IMR-90 (cell line): Measurements from ENCODE around the gene OCIAD1. TPM values are rescaled to one million over a fixed set of nuclear protein-coding genes. Genes with fewer than 3 reads are reported as not detected.

ENCODE experiments used
- ATAC-seq: fragments of 200-7000 bp; cut with Tn5 transposase; 2 replicates; pipeline ENCODE4 v1.9.1; 2020; ENCODE audit warnings: low read depth, mild to moderate bottlenecking, moderate library complexity
- BruUV-seq: library from RNA; stranded (reverse); fragments of 400-500 nt; replicated peaks from 2 replicates; lab custom pipeline; 2021; lab: Mats Ljungman, UMichigan
- CTCF ChIA-PET: fragments of 300-600 bp; formaldehyde crosslinking; extraction: SDS; loops from one replicate; lab custom pipeline; 2021; ENCODE audit warnings: antibody characterized with exemption; lab: Yijun Ruan, JAX
- POLR2A ChIA-PET: fragments of 300-600 bp; sonication (Branson Sonifier 250); formaldehyde crosslinking; loops from one replicate; lab custom pipeline; 2022; ENCODE audit warnings: antibody characterized with exemption; ENCODE audit not compliant: unreplicated experiment; lab: Charles Lee
- DNase-seq: peaks from one replicate; pipeline ENCODE4 v3.0.0; 2013
- H2AFZ ChIP-seq: replicated peaks from 2 replicates; pipeline ENCODE3; 2013; ENCODE audit warnings: low read length, mild to moderate bottlenecking; ENCODE audit not compliant: poor library complexity
- H2AK5ac ChIP-seq: 2 replicates; pipeline ENCODE4 v1.6.1; 2013; ENCODE audit warnings: low read depth, low read length, inconsistent platforms
- H2AK9ac ChIP-seq: replicated peaks from 2 replicates; pipeline ENCODE3; 2013; ENCODE audit warnings: mild to moderate bottlenecking, low read depth, low read length, moderate library complexity; ENCODE audit not compliant: poor library complexity
- H2BK120ac ChIP-seq: 2 replicates; pipeline ENCODE4 v1.6.1; 2013; ENCODE audit warnings: low read depth, low read length, inconsistent platforms
- H2BK15ac ChIP-seq: 3 replicates; pipeline ENCODE4 v1.6.1; 2013; ENCODE audit warnings: low read depth, low read length, inconsistent platforms
- H2BK20ac ChIP-seq: 2 replicates; pipeline ENCODE4 v1.6.1; 2013; ENCODE audit warnings: low read depth, mild to moderate bottlenecking, inconsistent platforms, low read length, moderate library complexity
- H2BK5ac ChIP-seq: 2 replicates; pipeline ENCODE4 v1.6.1; 2013; ENCODE audit warnings: mild to moderate bottlenecking, low read depth, low read length, inconsistent platforms; ENCODE audit not compliant: poor library complexity, severe bottlenecking
- H3K14ac ChIP-seq: replicated peaks from 2 replicates; pipeline ENCODE4 v1.6.1; 2013; ENCODE audit warnings: low read depth, low read length, inconsistent platforms
- H3K18ac ChIP-seq: 2 replicates; pipeline ENCODE4 v1.6.1; 2013; ENCODE audit warnings: low read depth, low read length, control low read depth
- H3K23ac ChIP-seq: 2 replicates; pipeline ENCODE4 v1.6.1; 2013; ENCODE audit warnings: low read depth, low read length, inconsistent platforms
- H3K27ac ChIP-seq: 2 replicates; pipeline ENCODE4 v1.5.1; 2013; ENCODE audit warnings: mild to moderate bottlenecking, control low read depth, low read length; ENCODE audit not compliant: insufficient read depth
- H3K27me3 ChIP-seq: 2 replicates; pipeline ENCODE4 v1.6.1; 2013; ENCODE audit warnings: low read length; ENCODE audit not compliant: control insufficient read depth, insufficient read depth
- H3K36me3 ChIP-seq: 2 replicates; pipeline ENCODE4 v1.6.1; 2013; ENCODE audit warnings: low read length, mixed read lengths; ENCODE audit not compliant: control insufficient read depth, insufficient read depth
- H3K4ac ChIP-seq: 2 replicates; pipeline ENCODE4 v1.6.1; 2013; ENCODE audit warnings: low read depth, low read length, inconsistent platforms
- H3K4me1 ChIP-seq: 2 replicates; pipeline ENCODE4 v1.6.1; 2013; ENCODE audit warnings: low read length, mixed read lengths; ENCODE audit not compliant: control insufficient read depth, insufficient read depth
- H3K4me2 ChIP-seq: 2 replicates; pipeline ENCODE4 v1.6.1; 2013; ENCODE audit warnings: low read depth, mild to moderate bottlenecking, control low read depth, low read length, moderate library complexity
- H3K4me3 ChIP-seq: 2 replicates; pipeline ENCODE4 v1.5.1; 2013; ENCODE audit warnings: low read depth, mild to moderate bottlenecking, control low read depth, low read length, moderate library complexity; ENCODE audit not compliant: insufficient read depth
- H3K56ac ChIP-seq: 2 replicates; pipeline ENCODE4 v1.6.1; 2013; ENCODE audit warnings: low read length, inconsistent platforms; ENCODE audit not compliant: insufficient read depth; ENCODE audit errors: extremely low read depth
- H3K79me1 ChIP-seq, 2 experiments: 2 replicates each; pipeline ENCODE4 v1.6.1; 2013; ENCODE audit warnings: low read length in 2 of 2, inconsistent platforms in 1 of 2, low read depth in 1 of 2
- H3K9ac ChIP-seq: 2 replicates; pipeline ENCODE4 v1.6.1; 2013; ENCODE audit warnings: low read depth, low read length, control low read depth
- H3K9me1 ChIP-seq: 2 replicates; pipeline ENCODE4 v1.6.1; 2013; ENCODE audit warnings: low read length, inconsistent platforms; ENCODE audit not compliant: insufficient read depth
- H3K9me3 ChIP-seq: 2 replicates; pipeline ENCODE4 v1.6.1; 2013; ENCODE audit warnings: low read length; ENCODE audit not compliant: control insufficient read depth, insufficient read depth
- H4K20me1 ChIP-seq: 2 replicates; pipeline ENCODE4 v1.6.1; 2013; ENCODE audit warnings: low read length, inconsistent platforms; ENCODE audit not compliant: insufficient read depth
- H4K5ac ChIP-seq: 2 replicates; pipeline ENCODE4 v1.6.1; 2013; ENCODE audit warnings: mild to moderate bottlenecking, low read depth, low read length, control low read depth
- H4K8ac ChIP-seq, 2 experiments: 2 replicates each; pipeline ENCODE4 v1.6.1; 2013; ENCODE audit warnings: low read depth in 2 of 2, low read length in 2 of 2, control low read depth in 1 of 2, inconsistent platforms in 1 of 2
- H4K91ac ChIP-seq: 2 replicates; pipeline ENCODE4 v1.6.1; 2013; ENCODE audit warnings: low read depth, low read length, inconsistent platforms; ENCODE audit not compliant: insufficient read depth
- CEBPB ChIP-seq: IDR thresholded peaks from 2 replicates; pipeline ENCODE4 v1.6.1; 2012; ENCODE audit warnings: low read depth, low read length, improper control_type of control experiment
- FOS ChIP-seq: fragments of 150-350 bp; IDR thresholded peaks from 2 replicates; pipeline ENCODE4 v1.6.1; 2016; ENCODE audit warnings: low read depth, low read length
- MAZ ChIP-seq: IDR thresholded peaks from 2 replicates; pipeline ENCODE4 v1.6.1; 2012; ENCODE audit warnings: low read depth, mild to moderate bottlenecking, low read length, improper control_type of control experiment, moderate library complexity, borderline replicate concordance
- NFE2L2 ChIP-seq: fragments of 150-350 bp; IDR thresholded peaks from 2 replicates; pipeline ENCODE4 v1.6.1; 2016; ENCODE audit warnings: low read depth, mild to moderate bottlenecking, low read length
- RCOR1 ChIP-seq: IDR thresholded peaks from 2 replicates; pipeline ENCODE4 v1.6.1; 2012; ENCODE audit warnings: mild to moderate bottlenecking, low read length, improper control_type of control experiment; ENCODE audit not compliant: insufficient replicate concordance
- RFX5 ChIP-seq: IDR thresholded peaks from 2 replicates; pipeline ENCODE4 v1.8.0; 2012; ENCODE audit warnings: low read depth, mild to moderate bottlenecking, low read length, moderate library complexity
- SMC3 ChIP-seq: fragments of 150-350 bp; IDR thresholded peaks from 2 replicates; pipeline ENCODE4 v1.6.1; 2016; ENCODE audit warnings: low read depth, mild to moderate bottlenecking, antibody characterized with exemption, low read length, moderate library complexity
- WGBS, 2 experiments: methylation state at CpG; one replicate each; pipeline versions ENCODE4 v1.1.5 to v1.1.7; 2013; ENCODE audit warnings: missing lambda C conversion rate in 2 of 2; ENCODE audit not compliant: insufficient read length in 1 of 2; ENCODE audit errors: extremely low coverage in 2 of 2; 5-methylcytosine and 5-hydroxymethylcytosine counted together
- dilution Hi-C: fragments of 300-500 bp; cut with HindIII; formaldehyde crosslinking; loops from one replicate; pipeline ENCODE4 v1.14.3; 2018; ENCODE audit warnings: low sequenced_read_pairs; ENCODE audit not compliant: unreplicated experiment
- in situ Hi-C: fragments of 300-500 bp; cut with MboI; formaldehyde crosslinking; loops from 3 replicates; pipeline ENCODE4 v1.14.3; 2019; ENCODE audit warnings: low sequenced_read_pairs, inconsistent platforms, mixed read lengths
- intact Hi-C: fragments of 100-400 bp; cut with micrococcal nuclease; formaldehyde crosslinking; loops from 2 replicates; pipeline ENCODE4 v1.10.0; 2022
- polyA plus RNA-seq, 3 experiments: library from polyadenylated mRNA; depleted of rRNA; stranded (reverse); fragments of >200 nt; gene quantifications; 2 replicates each; pipeline ENCODE4 v1.2.3, GENCODE V29; 2012; ENCODE audit warnings: low replicate concordance in 1 of 3
- total RNA-seq: library from RNA; depleted of rRNA; stranded (reverse); fragments of >200 nt; gene quantifications from 2 replicates; pipeline ENCODE4 v1.2.3, GENCODE V29; 2012
- TF ChIP-seq, protein P1 (sequence below): conservative IDR thresholded peaks from 2 replicates; pipeline ENCODE4 v1.5.1; 2012; ENCODE audit warnings: mild to moderate bottlenecking, low read depth, low read length, improper control_type of control experiment
- TF ChIP-seq, protein P2 (sequence below): fragments of 150-350 bp; IDR thresholded peaks from 2 replicates; pipeline ENCODE4 v1.6.1; 2017; ENCODE audit warnings: mild to moderate bottlenecking, antibody characterized with exemption, low read length, low read depth

Gene OCIAD1
- total and polyA plus RNA-seq, 2 of the 4 experiments (the other 2 are of a cell fraction): 86.9 to 112 TPM

GRCh38 chr4:48862038-48862437 lies 31.1 kb downstream of the OCIAD1 start:
- Histone ChIP-seq H3K4me1 (no peaks in the 10 kb centered on the region), H3K79me1 (no peaks in the 10 kb centered on the region), H4K91ac (no peak overlapping the region), H3K14ac (no peak overlapping the region), H2AK5ac (no peak overlapping the region), H4K5ac (no peak overlapping the region), H4K8ac (no peak overlapping the region), H3K9me1 (no peaks in the 10 kb centered on the region), H3K4me3 (no peak overlapping the region), H2BK15ac (no peak overlapping the region; the same call in 2 of the 3 replicates), H3K56ac (no peak overlapping the region), H2AFZ (no peak overlapping the region), H3K4me2 (no peak overlapping the region), H3K36me3 (peaks cover 12% of the 10 kb centered on the region), H3K9me3 (0 out of 2 replicates have a peak, but pooled peaks cover 2% of the 10 kb centered on the region), H3K9ac (no peak overlapping the region), H2BK120ac (no peak overlapping the region), H3K23ac (no peak overlapping the region), H3K27ac (no peak overlapping the region), H4K20me1 (no peaks in the 10 kb centered on the region), H2AK9ac (no peak overlapping the region), H3K27me3 (no peaks in the 10 kb centered on the region), H3K18ac (no peak overlapping the region), H3K4ac (no peak overlapping the region), H2BK5ac (no peak overlapping the region), H2BK20ac (no peak overlapping the region)
- ATAC-seq: no peak
- no CpG with 5 or more reads among the region's 3 CpGs for WGBS, 2 experiments
- DNase-seq: no peak
- ChIA-PET POLR2A (no interaction called here), CTCF (no interaction called here)
- intact Hi-C loops: no loop called here
- TF ChIP-seq RFX5: no peak
- no peak for TF ChIP-seq FOS
- TF ChIP-seq SMC3: no peak
- TF ChIP-seq RCOR1: no peak
- TF ChIP-seq, protein P1, sequence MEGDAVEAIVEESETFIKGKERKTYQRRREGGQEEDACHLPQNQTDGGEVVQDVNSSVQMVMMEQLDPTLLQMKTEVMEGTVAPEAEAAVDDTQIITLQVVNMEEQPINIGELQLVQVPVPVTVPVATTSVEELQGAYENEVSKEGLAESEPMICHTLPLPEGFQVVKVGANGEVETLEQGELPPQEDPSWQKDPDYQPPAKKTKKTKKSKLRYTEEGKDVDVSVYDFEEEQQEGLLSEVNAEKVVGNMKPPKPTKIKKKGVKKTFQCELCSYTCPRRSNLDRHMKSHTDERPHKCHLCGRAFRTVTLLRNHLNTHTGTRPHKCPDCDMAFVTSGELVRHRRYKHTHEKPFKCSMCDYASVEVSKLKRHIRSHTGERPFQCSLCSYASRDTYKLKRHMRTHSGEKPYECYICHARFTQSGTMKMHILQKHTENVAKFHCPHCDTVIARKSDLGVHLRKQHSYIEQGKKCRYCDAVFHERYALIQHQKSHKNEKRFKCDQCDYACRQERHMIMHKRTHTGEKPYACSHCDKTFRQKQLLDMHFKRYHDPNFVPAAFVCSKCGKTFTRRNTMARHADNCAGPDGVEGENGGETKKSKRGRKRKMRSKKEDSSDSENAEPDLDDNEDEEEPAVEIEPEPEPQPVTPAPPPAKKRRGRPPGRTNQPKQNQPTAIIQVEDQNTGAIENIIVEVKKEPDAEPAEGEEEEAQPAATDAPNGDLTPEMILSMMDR: no peak
- TF ChIP-seq NFE2L2: no peak
- no peak for TF ChIP-seq MAZ
- no peak for TF ChIP-seq CEBPB
- TF ChIP-seq, protein P2, sequence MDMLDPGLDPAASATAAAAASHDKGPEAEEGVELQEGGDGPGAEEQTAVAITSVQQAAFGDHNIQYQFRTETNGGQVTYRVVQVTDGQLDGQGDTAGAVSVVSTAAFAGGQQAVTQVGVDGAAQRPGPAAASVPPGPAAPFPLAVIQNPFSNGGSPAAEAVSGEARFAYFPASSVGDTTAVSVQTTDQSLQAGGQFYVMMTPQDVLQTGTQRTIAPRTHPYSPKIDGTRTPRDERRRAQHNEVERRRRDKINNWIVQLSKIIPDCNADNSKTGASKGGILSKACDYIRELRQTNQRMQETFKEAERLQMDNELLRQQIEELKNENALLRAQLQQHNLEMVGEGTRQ: no peak
- in situ Hi-C loops: no loop called here
- dilution Hi-C loops: no loop called here
- BruUV-seq: no TSS peak
